ENCODE results near the gene LAMA2. TPM values are rescaled to one million over a fixed set of nuclear protein-coding genes. Genes with fewer than 3 reads are reported as not detected.

Gene LAMA2
- total and polyA plus RNA-seq, 2 of the 13 experiments (the other 11 are each of a cell fraction or from before 2014, with no cell fraction given): 0.11 to 0.28 TPM

DNA sequence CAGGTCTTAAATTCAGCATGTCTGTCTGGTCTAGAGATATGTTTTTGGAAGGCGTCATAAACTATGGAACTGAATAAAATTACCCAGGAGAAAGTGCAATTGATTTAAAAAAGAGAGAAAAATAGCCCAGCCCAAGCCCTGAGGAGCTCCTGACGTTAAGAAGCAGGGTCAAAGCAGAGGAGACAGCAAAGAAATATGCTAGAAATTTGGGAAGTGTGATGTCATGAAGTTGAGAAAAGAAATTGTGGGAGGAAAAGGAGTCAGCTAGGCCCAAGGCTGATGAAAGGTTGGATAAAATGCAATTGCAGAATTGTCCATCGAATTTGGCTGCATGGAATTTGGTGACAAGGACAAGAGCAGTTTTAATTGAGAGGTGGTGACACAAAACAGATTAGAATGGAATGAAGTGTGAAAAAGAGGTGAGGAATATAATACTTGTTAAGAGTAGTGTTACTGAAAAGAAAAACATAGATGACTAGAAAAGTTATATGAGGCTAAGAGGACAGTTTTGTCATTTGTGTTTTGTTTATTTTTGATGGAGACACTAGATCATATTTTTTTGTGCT lies 381.6 kb downstream of the LAMA2 start:
- DNase-seq (ENCODE audit: low spot score) (no peak), FAIRE-seq (no peak), ATAC-seq (no peak)
- H3K4me2 ChIP-seq (ENCODE audit: low read depth, low read length): no peak overlapping the region
- under 1% methylated on average over 3 of the region's 3 CpGs for WGBS (ENCODE audit: low lambda C conversion rate)
- no peaks in the 10 kb centered on the region for H3K9me3 ChIP-seq (ENCODE audit: low read length)
- no peaks in the 10 kb centered on the region for H3K79me2 ChIP-seq (ENCODE audit: insufficient read depth, low read length)
- in situ Hi-C loops (cut with HindIII; ENCODE audit: extremely low pct_ligation_motif_present, low pct_unique_long_range_greater_than_20kb) (no loop called here), intact Hi-C loops (cut with micrococcal nuclease; ENCODE audit: unreplicated experiment) (no loop called here)
- no peak overlapping the region for H3K27ac ChIP-seq (ENCODE audit: extremely low read length, insufficient read depth, low read length)
- no peak overlapping the region for H3K9ac ChIP-seq (ENCODE audit: insufficient read depth, low read depth, low read length)
- no peak overlapping the region for H2AFZ ChIP-seq (ENCODE audit: low read length)
- ChIA-PET CTCF (ENCODE audit: low intra/inter-chr PET ratio, low total read pairs) (no interaction called here), POLR2A (no interaction called here)
- H3K4me1 ChIP-seq (ENCODE audit: insufficient read depth, low read length): no peaks in the 10 kb centered on the region
- H4K20me1 ChIP-seq (ENCODE audit: insufficient read depth, low read length): no peaks in the 10 kb centered on the region
- BruUV-seq (replicated peaks): no TSS peak
- H3K27me3 ChIP-seq (ENCODE audit: control insufficient read depth in 1 of 2, insufficient read depth in 2 of 2, low read length in 2 of 2): no peaks in the 10 kb centered on the region
- H3K4me3 ChIP-seq (replicated peaks in 1 of 3; ENCODE audit: insufficient read depth in 1 of 3, low read depth in 2 of 3, low read length in 3 of 3): no peak overlapping the region
- H3K36me3 ChIP-seq (replicated peaks in 1 of 2; ENCODE audit: control insufficient read depth in 1 of 2, insufficient read depth in 2 of 2, low read length in 2 of 2): no peaks in the 10 kb centered on the region; a peak in 1 of 5 replicates
- 0 out of 2 replicates have a peak, but pooled peaks have one; percentile 21 for TF ChIP-seq CREB1 (IDR thresholded peaks at IDR 0.05)
- no peak for TF ChIP-seq CREB1 (CRISPR knock-in tag; IDR thresholded peaks at IDR 0.05)
- TF ChIP-seq ATF7 (IDR thresholded peaks at IDR 0.05): peak; percentile 14; the same call in 1 of the 2 replicates
- TF ChIP-seq ATF7 (CRISPR knock-in tag; IDR thresholded peaks at IDR 0.05): no peak
- no peak for TF ChIP-seq FOXK2 (IDR thresholded peaks at IDR 0.05)

GRCh38 chr6:129267028-129267427 lies 384.1 kb downstream of the LAMA2 start:
- Histone ChIP-seq H3K9ac (ENCODE audit: insufficient read depth, low read depth, low read length) (no peak overlapping the region), H3K9me3 (ENCODE audit: low read length) (no peaks in the 10 kb centered on the region), H2AFZ (ENCODE audit: low read length) (no peak overlapping the region), H3K4me3 (replicated peaks in 1 of 3; ENCODE audit: insufficient read depth in 1 of 3, low read depth in 2 of 3, low read length in 3 of 3) (no peak overlapping the region), H4K20me1 (ENCODE audit: insufficient read depth, low read length) (no peaks in the 10 kb centered on the region), H3K27me3 (ENCODE audit: control insufficient read depth in 1 of 2, insufficient read depth in 2 of 2, low read length in 2 of 2) (no peaks in the 10 kb centered on the region), H3K36me3 (replicated peaks in 1 of 2; ENCODE audit: control insufficient read depth in 1 of 2, insufficient read depth in 2 of 2, low read length in 2 of 2) (no peaks in the 10 kb centered on the region; a peak in 1 of 5 replicates), H3K79me2 (ENCODE audit: insufficient read depth, low read length) (no peaks in the 10 kb centered on the region), H3K4me1 (ENCODE audit: insufficient read depth, low read length) (no peaks in the 10 kb centered on the region), H3K27ac (ENCODE audit: extremely low read length, insufficient read depth, low read length) (no peak overlapping the region), H3K4me2 (ENCODE audit: low read depth, low read length) (no peak overlapping the region)
- TF ChIP-seq EP300 (IDR thresholded peaks at IDR 0.05; ENCODE audit: low read depth in 2 of 2, low read length in 2 of 2): no peak
- no peak for TF ChIP-seq EP300 (CRISPR knock-in tag; IDR thresholded peaks at IDR 0.05; ENCODE audit: borderline replicate concordance)
- TF ChIP-seq AKAP8 (CRISPR knock-in tag; IDR thresholded peaks at IDR 0.05): no peak
- peak; percentile 98 for TF ChIP-seq CREB1 (IDR thresholded peaks at IDR 0.05)
- no peak for TF ChIP-seq CREB1 (CRISPR knock-in tag; IDR thresholded peaks at IDR 0.05)
- TF ChIP-seq ATF7 (IDR thresholded peaks at IDR 0.05): peak; percentile 98
- no peak for TF ChIP-seq ATF7 (CRISPR knock-in tag; IDR thresholded peaks at IDR 0.05)
- DNase-seq (ENCODE audit: low spot score) (no peak), ATAC-seq (no peak), FAIRE-seq (no peak)
- no TSS peak for BruUV-seq (replicated peaks)
- POLR2A ChIA-PET: no interaction called here
- CTCF ChIA-PET (ENCODE audit: low intra/inter-chr PET ratio, low total read pairs): no interaction called here
- intact Hi-C loops (cut with micrococcal nuclease; ENCODE audit: unreplicated experiment) (no loop called here), in situ Hi-C loops (cut with HindIII; ENCODE audit: extremely low pct_ligation_motif_present, low pct_unique_long_range_greater_than_20kb) (no loop called here)
- WGBS (ENCODE audit: low lambda C conversion rate): 8% methylated on average over 5 of the region's 5 CpGs

Measured in HepG2 (cell line).